CD4-positive, CD25-positive, alpha-beta regulatory T cell (primary cell): Measurements from ENCODE around the gene SLC2A9. TPM values are rescaled to one million over a fixed set of nuclear protein-coding genes. Genes with fewer than 3 reads are reported as not detected.
A peak's percentile ranks its signal among the peaks of the same experiment; 100 is the strongest.

Experiments used
- ATAC-seq, 2 donors: fragments of 150-1000 bp; cut with Tn5 transposase; one replicate each; pipeline ENCODE4 v1.10.0; 2021; ENCODE audit warnings: low read depth in 2 of 2, moderate number of reproducible peaks in 2 of 2, moderate library complexity in 1 of 2
- DNase-seq, 3 donors: peaks; one replicate each; pipeline versions ENCODE4 v3.0.0 to v3.0.0-alpha.2; 2012 to 2022; ENCODE audit warnings: mixed read lengths in 1 of 3
- H3K27ac ChIP-seq: one replicate; pipeline ENCODE4 v1.7.0; 2013; ENCODE audit warnings: mild to moderate bottlenecking, low read length; ENCODE audit not compliant: insufficient read depth, poor library complexity, severe bottlenecking
- H3K27me3 ChIP-seq: one replicate; pipeline ENCODE4 v1.7.0; 2013; ENCODE audit warnings: low read length; ENCODE audit not compliant: control insufficient read depth, insufficient read depth
- H3K36me3 ChIP-seq: one replicate; pipeline ENCODE4 v1.7.0; 2013; ENCODE audit warnings: mild to moderate bottlenecking, low read length, moderate library complexity; ENCODE audit not compliant: control insufficient read depth, insufficient read depth
- H3K4me1 ChIP-seq: 2 replicates; pipeline ENCODE4 v1.7.0; 2013; ENCODE audit warnings: mild to moderate bottlenecking, low read length; ENCODE audit not compliant: insufficient read depth, control insufficient read depth, poor library complexity, severe bottlenecking
- H3K4me3 ChIP-seq: one replicate; pipeline ENCODE4 v1.7.0; 2013; ENCODE audit warnings: low read depth, mild to moderate bottlenecking, low read length, moderate library complexity
- H3K9me3 ChIP-seq, 2 experiments: 1 replicate in 1 of 2; 2 replicates in 1 of 2; pipeline ENCODE4 v1.7.0; 2013; ENCODE audit warnings: low read length in 2 of 2, mild to moderate bottlenecking in 1 of 2, moderate library complexity in 1 of 2; ENCODE audit not compliant: control insufficient read depth in 2 of 2
- H3K27ac Mint-ChIP-seq, 3 donors: one replicate each; pipeline ENCODE4 v1.8.0; 2020 to 2022; ENCODE audit warnings: mild to moderate bottlenecking in 3 of 3, mixed read lengths in 3 of 3, moderate library complexity in 2 of 3
- H3K27me3 Mint-ChIP-seq: one replicate; pipeline ENCODE4 v1.8.0; 2022; ENCODE audit warnings: mild to moderate bottlenecking, mixed read lengths
- H3K36me3 Mint-ChIP-seq: one replicate; pipeline ENCODE4 v1.8.0; 2020; ENCODE audit warnings: mixed read lengths
- H3K4me1 Mint-ChIP-seq, 4 donors: one replicate each; pipeline ENCODE4 v1.8.0; 2020 to 2022; ENCODE audit warnings: mixed read lengths in 4 of 4, mild to moderate bottlenecking in 1 of 4
- H3K4me3 Mint-ChIP-seq, 4 donors: one replicate each; pipeline ENCODE4 v1.8.0; 2020 to 2022; ENCODE audit warnings: mild to moderate bottlenecking in 4 of 4, mixed read lengths in 4 of 4, moderate library complexity in 3 of 4
- H3K9me3 Mint-ChIP-seq, 7 donors: one replicate each; pipeline ENCODE4 v1.8.0; 2020 to 2022; ENCODE audit warnings: mixed read lengths in 7 of 7, mild to moderate bottlenecking in 3 of 7, moderate library complexity in 2 of 7
- polyA plus RNA-seq, 4 donors: library from polyadenylated mRNA; unstranded; fragments of 300-500 nt; fragmentation: Illumina TruSeq; gene quantifications; one replicate each; pipeline ENCODE4 v1.2.3, GENCODE V29; 2021
- total RNA-seq: library from RNA; stranded (reverse); gene quantifications from one replicate; pipeline ENCODE4 v1.2.3, GENCODE V29; 2022

SLC2A9 gene
- total and polyA plus RNA-seq, 5 donors from 2014 or later = 0.41 to 5.7 (median 0.81) TPM

DNA sequence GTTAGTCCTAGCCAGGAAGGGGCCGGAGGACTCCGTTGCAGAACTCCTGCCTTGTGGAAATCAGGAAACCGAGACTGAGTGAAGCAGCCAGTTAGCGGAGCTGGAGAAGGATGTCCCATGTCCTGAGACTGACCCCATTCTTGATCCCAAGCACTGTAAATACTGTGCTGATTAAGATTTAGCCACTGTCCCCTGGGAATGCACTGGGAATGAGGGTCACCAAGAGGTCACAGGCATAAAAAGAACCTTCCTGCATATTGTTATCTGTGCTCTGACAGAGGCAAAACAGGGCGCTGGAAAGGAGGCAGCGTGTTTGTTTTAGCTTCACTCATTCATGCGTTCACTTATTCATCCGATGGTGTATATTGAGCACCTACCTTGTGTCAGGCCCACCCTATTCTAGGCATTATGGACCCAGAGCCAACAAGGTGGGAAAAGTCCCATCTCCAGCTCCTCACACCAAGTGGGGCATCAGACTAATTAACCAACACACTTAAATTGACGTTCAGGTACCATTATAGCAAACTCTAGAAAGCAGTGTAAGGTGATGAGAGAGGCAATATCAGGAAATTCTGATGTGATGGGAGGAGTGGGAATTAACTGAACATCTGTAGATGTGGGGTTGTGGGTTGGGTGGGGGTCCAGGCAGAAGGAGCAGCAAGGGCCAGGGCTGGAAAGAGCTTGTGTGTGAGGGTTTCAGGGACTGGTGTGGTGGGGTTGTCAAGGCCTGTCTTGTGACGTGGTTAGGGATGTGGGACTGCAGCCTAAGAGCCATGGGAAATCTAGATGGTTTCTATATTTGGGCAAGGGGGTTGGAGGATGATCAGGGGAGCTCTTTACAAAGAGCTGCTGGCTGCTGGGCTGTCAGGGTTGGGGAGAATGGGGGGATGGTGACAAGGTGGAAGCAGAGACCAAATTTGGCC, 10.6 kb upstream of the SLC2A9 start:
- peaks cover 0 to 8% (median 4%) of the 10 kb centered on the region in 4 donors for H3K4me1 Mint-ChIP-seq
- Histone ChIP-seq H3K9me3 (no peaks in the 10 kb centered on the region), H3K4me1 (no peaks in the 10 kb centered on the region), H3K4me3 (no peak overlapping the region), H3K36me3 (no peaks in the 10 kb centered on the region), H3K27ac (no peak overlapping the region), H3K27me3 (no peaks in the 10 kb centered on the region)
- ATAC-seq (no peak), DNase-seq (no peak)
- peaks cover 18% of the 10 kb centered on the region for H3K27me3 Mint-ChIP-seq
- peak overlapping the region in 1 of 3 donors; percentile 51 for H3K27ac Mint-ChIP-seq
- peaks cover 9% of the 10 kb centered on the region for H3K36me3 Mint-ChIP-seq
- no peak overlapping the region for H3K4me3 Mint-ChIP-seq
- H3K9me3 Mint-ChIP-seq = peaks cover 0 to 1% (median 0%) of the 10 kb centered on the region in 7 donors

- Histone ChIP-seq H3K36me3 (no peaks in the 10 kb centered on the region), H3K27me3 (no peaks in the 10 kb centered on the region), H3K4me3 (no peak overlapping the region), H3K27ac (no peak overlapping the region), H3K4me1 (no peaks in the 10 kb centered on the region), H3K9me3 (no peaks in the 10 kb centered on the region)
- Mint-ChIP-seq H3K36me3 (peaks cover 4% of the 10 kb centered on the region), H3K27me3 (peaks cover 26% of the 10 kb centered on the region), H3K9me3 (no peaks in the 10 kb centered on the region), H3K27ac (peak overlapping the region in 1 of 3 donors; percentile 16), H3K4me3 (no peak overlapping the region), H3K4me1 (peaks cover 0 to 8% (median 4%) of the 10 kb centered on the region in 4 donors)
- no peak for ATAC-seq
- DNase-seq = no peak
Measured at GRCh38 chr4:10030972-10031667, 9.8 kb upstream of the SLC2A9 start.

DNA sequence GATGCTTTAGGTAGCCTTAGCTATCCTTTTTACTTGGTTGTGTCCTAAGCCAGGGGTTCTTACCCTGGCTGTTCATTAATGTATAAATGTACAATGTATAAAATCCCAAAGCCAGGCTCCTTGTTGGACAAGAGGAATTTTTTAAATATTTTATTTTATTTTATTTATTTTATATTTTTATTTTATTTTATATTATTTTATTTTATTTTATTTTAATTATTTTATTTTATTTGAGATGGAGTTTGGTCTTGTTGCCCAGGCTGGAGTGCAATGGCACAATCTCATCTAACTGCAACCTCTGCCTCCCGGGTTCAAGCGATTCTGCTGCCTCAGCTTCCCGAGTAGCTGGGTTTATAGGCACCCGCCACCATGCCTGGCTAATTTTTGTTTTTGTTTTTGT, 8.1 kb upstream of the SLC2A9 start:
- no peak overlapping the region for H3K27ac ChIP-seq

GRCh38 chr4:10028910-10029309, 7.6 kb upstream of the SLC2A9 start:
- Mint-ChIP-seq H3K27me3 (peaks cover 33% of the 10 kb centered on the region), H3K9me3 (no peaks in the 10 kb centered on the region), H3K4me3 (no peak overlapping the region), H3K4me1 (peaks cover 0 to 8% (median 3%) of the 10 kb centered on the region in 4 donors), H3K27ac (no peak overlapping the region), H3K36me3 (no peaks in the 10 kb centered on the region)
- Histone ChIP-seq H3K4me3 (no peak overlapping the region), H3K27ac (no peak overlapping the region), H3K4me1 (no peaks in the 10 kb centered on the region), H3K9me3 (no peaks in the 10 kb centered on the region), H3K36me3 (no peaks in the 10 kb centered on the region), H3K27me3 (no peaks in the 10 kb centered on the region)
- no peak for ATAC-seq
- DNase-seq = no peak

More for the DNA sequence above, 8.1 kb upstream of the SLC2A9 start:
- no peaks in the 10 kb centered on the region for H3K36me3 Mint-ChIP-seq
- peaks cover 0 to 8% (median 3%) of the 10 kb centered on the region in 4 donors for H3K4me1 Mint-ChIP-seq
- Histone ChIP-seq H3K4me1 (no peaks in the 10 kb centered on the region), H3K36me3 (no peaks in the 10 kb centered on the region), H3K9me3 (no peaks in the 10 kb centered on the region), H3K4me3 (no peak overlapping the region), H3K27me3 (no peaks in the 10 kb centered on the region)
- H3K27me3 Mint-ChIP-seq = peaks cover 33% of the 10 kb centered on the region
- ATAC-seq = no peak
- no peak overlapping the region for H3K27ac Mint-ChIP-seq
- H3K4me3 Mint-ChIP-seq = no peak overlapping the region
- no peak for DNase-seq
- H3K9me3 Mint-ChIP-seq = no peaks in the 10 kb centered on the region

- no peak overlapping the region for H3K4me3 Mint-ChIP-seq
- H3K4me1 Mint-ChIP-seq = peaks cover 0 to 2% (median 0%) of the 10 kb centered on the region in 4 donors
- peaks cover 20% of the 10 kb centered on the region for H3K27me3 Mint-ChIP-seq
- Histone ChIP-seq H3K27me3 (no peaks in the 10 kb centered on the region), H3K9me3 (no peaks in the 10 kb centered on the region), H3K4me3 (no peak overlapping the region), H3K27ac (no peak overlapping the region), H3K36me3 (no peaks in the 10 kb centered on the region), H3K4me1 (no peaks in the 10 kb centered on the region)
- DNase-seq (no peak), ATAC-seq (no peak)
- H3K9me3 Mint-ChIP-seq = no peaks in the 10 kb centered on the region
- H3K27ac Mint-ChIP-seq = no peak overlapping the region
- no peaks in the 10 kb centered on the region for H3K36me3 Mint-ChIP-seq
Measured at GRCh38 chr4:10026485-10026884, 5.2 kb upstream of the SLC2A9 start.

DNA sequence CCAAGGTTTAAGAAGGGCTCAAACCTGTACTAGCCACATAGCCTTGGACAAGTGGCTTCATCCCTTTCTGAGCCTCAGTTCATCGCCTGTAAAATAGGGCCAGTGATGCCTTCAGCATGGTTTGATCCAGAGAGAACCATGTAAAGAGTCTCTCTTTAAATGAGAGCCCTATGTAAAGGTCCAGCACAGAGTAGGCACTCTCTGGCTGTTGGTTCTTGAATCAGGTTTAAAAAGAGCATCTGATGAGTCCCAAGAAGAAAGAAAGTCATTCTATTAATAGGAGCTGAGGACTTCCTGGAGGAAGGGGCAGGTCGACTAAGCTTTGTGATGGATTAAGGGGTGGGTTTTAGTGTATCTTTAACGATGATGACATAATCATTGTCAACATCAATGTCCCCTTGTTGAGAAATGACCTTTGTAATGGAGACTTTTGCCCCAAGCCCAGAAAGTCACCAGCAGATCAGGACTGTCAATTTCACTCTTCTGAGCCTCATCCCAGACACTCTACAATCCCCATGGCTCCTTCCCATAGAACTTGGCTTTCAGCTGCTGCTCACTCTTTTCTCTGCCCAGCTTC, 4.0 kb upstream of the SLC2A9 start:
- Mint-ChIP-seq H3K36me3 (no peaks in the 10 kb centered on the region), H3K9me3 (no peaks in the 10 kb centered on the region), H3K27ac (no peak overlapping the region), H3K4me1 (peaks cover 0 to 2% (median 0%) of the 10 kb centered on the region in 4 donors), H3K4me3 (no peak overlapping the region), H3K27me3 (peaks cover 20% of the 10 kb centered on the region)
- Histone ChIP-seq H3K4me3 (no peak overlapping the region), H3K27me3 (no peaks in the 10 kb centered on the region), H3K9me3 (no peaks in the 10 kb centered on the region), H3K36me3 (no peaks in the 10 kb centered on the region), H3K4me1 (no peaks in the 10 kb centered on the region), H3K27ac (no peak overlapping the region)
- no peak for DNase-seq
- ATAC-seq = no peak

GRCh38 chr4:10024303-10024702, 3.0 kb upstream of the SLC2A9 start:
- no peak overlapping the region for H3K27ac Mint-ChIP-seq
- Histone ChIP-seq H3K4me3 (no peak overlapping the region), H3K27ac (no peak overlapping the region), H3K9me3 (no peaks in the 10 kb centered on the region), H3K36me3 (no peaks in the 10 kb centered on the region), H3K27me3 (no peaks in the 10 kb centered on the region), H3K4me1 (peaks cover 4% of the 10 kb centered on the region)
- H3K9me3 Mint-ChIP-seq = no peaks in the 10 kb centered on the region
- peaks cover 16% of the 10 kb centered on the region for H3K27me3 Mint-ChIP-seq
- H3K4me3 Mint-ChIP-seq = no peak overlapping the region
- ATAC-seq (no peak), DNase-seq (no peak)
- no peaks in the 10 kb centered on the region for H3K36me3 Mint-ChIP-seq
- H3K4me1 Mint-ChIP-seq = peaks cover 0 to 9% (median 2%) of the 10 kb centered on the region in 4 donors
